Epithelial cell of proximal tubule (primary cell): ENCODE data around the gene CEP152. TPM values are rescaled to one million over a fixed set of nuclear protein-coding genes. Genes with fewer than 3 reads are reported as not detected.

Experiments used
- DNase-seq: peaks from one replicate; pipeline ENCODE4 v3.0.0-alpha.2; 2011; ENCODE audit warnings: low read depth
- H3K4me3 ChIP-seq: 2 replicates; pipeline ENCODE4 v1.5.1; 2011; ENCODE audit warnings: low read depth, mild to moderate bottlenecking, low read length
- CTCF ChIP-seq: conservative IDR thresholded peaks from 2 replicates; pipeline ENCODE4 v1.5.1; 2012; ENCODE audit warnings: low read depth, mild to moderate bottlenecking, low read length
- total RNA-seq: library from RNA; depleted of rRNA; stranded (reverse); fragments of >200 nt; gene quantifications from 2 replicates; pipeline ENCODE4 v1.2.3, GENCODE V29; 2015

Gene CEP152
- total RNA-seq, 1 donor from 2014 or later: 14.1 TPM

- TF ChIP-seq CTCF: peak; percentile 26
- no peak overlapping the region for H3K4me3 ChIP-seq
- DNase-seq: no peak
Observed at GRCh38 chr15:48717458-48717857, 93.4 kb downstream of the CEP152 start.

GRCh38 chr15:48712546-48712945, 98.3 kb downstream of the CEP152 start:
- DNase-seq: no peak
- no peak for TF ChIP-seq CTCF
- H3K4me3 ChIP-seq: no peak overlapping the region

GRCh38 chr15:48710952-48711495, 99.8 kb downstream of the CEP152 start:
- no peak for DNase-seq
- no peak for TF ChIP-seq CTCF
- H3K4me3 ChIP-seq: no peak overlapping the region

- DNase-seq: no peak
- no peak for TF ChIP-seq CTCF
- no peak overlapping the region for H3K4me3 ChIP-seq
Observed at GRCh38 chr15:48708641-48709040, 102.2 kb downstream of the CEP152 start.

GRCh38 chr15:48705381-48705780, 105.5 kb downstream of the CEP152 start:
- no peak overlapping the region for H3K4me3 ChIP-seq
- no peak for TF ChIP-seq CTCF
- DNase-seq: no peak

- H3K4me3 ChIP-seq: no peak overlapping the region
- TF ChIP-seq CTCF: no peak
- DNase-seq: no peak
Observed at GRCh38 chr15:48703544-48703943, 107.3 kb downstream of the CEP152 start.

- no peak for DNase-seq
- TF ChIP-seq CTCF: no peak
- H3K4me3 ChIP-seq: no peak overlapping the region
Observed at GRCh38 chr15:48702569-48703236, 108.2 kb downstream of the CEP152 start.
